CD14-positive monocyte (primary cell): ENCODE data around the gene MOK. TPM values are rescaled to one million over a fixed set of nuclear protein-coding genes. Genes with fewer than 3 reads are reported as not detected.

ENCODE experiments used
- DNase-seq, 3 donors: peaks; one replicate each; pipeline ENCODE4 v3.0.0-alpha.2; 2011 to 2022
- H2AFZ ChIP-seq: 2 replicates; pipeline ENCODE4 v1.6.0; 2012; ENCODE audit warnings: mild to moderate bottlenecking, low read depth, low read length, inconsistent platforms; ENCODE audit not compliant: insufficient read depth, poor library complexity, severe bottlenecking
- H3K27ac ChIP-seq, 2 donors: 1 replicate in 1 of 2; 2 replicates in 1 of 2; pipeline ENCODE4 v1.5.1; 2012 to 2013; ENCODE audit warnings: low read length in 2 of 2, control low read depth in 1 of 2, inconsistent platforms in 1 of 2, low read depth in 1 of 2, mild to moderate bottlenecking in 1 of 2
- H3K27me3 ChIP-seq, 2 donors: one replicate each; pipeline versions ENCODE4 v1.6.0 to v1.6.1; 2011 to 2013; ENCODE audit warnings: low read length in 2 of 2; ENCODE audit not compliant: control insufficient read depth in 2 of 2, insufficient read depth in 2 of 2
- H3K36me3 ChIP-seq, 2 donors: replicated peaks in 1 of 2; 1 replicate in 1 of 2; 2 replicates in 1 of 2; pipeline versions ENCODE4 v1.5.1 to v1.6.1; 2012 to 2013; ENCODE audit warnings: low read length in 2 of 2, control low read depth in 1 of 2, inconsistent platforms in 1 of 2, mild to moderate bottlenecking in 1 of 2; ENCODE audit not compliant: insufficient read depth in 2 of 2, control insufficient read depth in 1 of 2
- H3K4me1 ChIP-seq, 2 donors: 1 replicate in 1 of 2; 2 replicates in 1 of 2; pipeline versions ENCODE4 v1.5.1 to v1.6.1; 2012 to 2013; ENCODE audit warnings: low read length in 2 of 2, control low read depth in 1 of 2, inconsistent platforms in 1 of 2, mild to moderate bottlenecking in 1 of 2, moderate library complexity in 1 of 2; ENCODE audit not compliant: insufficient read depth in 2 of 2, control insufficient read depth in 1 of 2
- H3K4me2 ChIP-seq: replicated peaks from 2 replicates; pipeline ENCODE3; 2012; ENCODE audit warnings: low read length, moderate library complexity, mild to moderate bottlenecking; ENCODE audit not compliant: poor library complexity, severe bottlenecking; ENCODE audit errors: extremely low read depth
- H3K4me3 ChIP-seq, 3 experiments: fragments of 200-600 bp in 1 of 3; sonication (generic) in 1 of 3; replicated peaks in 1 of 3; 1 replicate in 2 of 3; 2 replicates in 1 of 3; pipeline ENCODE4 v1.5.1; 2011 to 2013; ENCODE audit warnings: low read length in 3 of 3, mild to moderate bottlenecking in 3 of 3, control low read depth in 2 of 3, low read depth in 2 of 3, inconsistent platforms in 1 of 3, moderate library complexity in 1 of 3
- H3K79me2 ChIP-seq: 2 replicates; pipeline ENCODE4 v1.6.0; 2012; ENCODE audit warnings: mild to moderate bottlenecking, control low read depth, inconsistent platforms, low read length, moderate library complexity; ENCODE audit not compliant: insufficient read depth
- H3K9ac ChIP-seq: 2 replicates; pipeline ENCODE4 v1.6.0; 2017; ENCODE audit warnings: low read length, mild to moderate bottlenecking; ENCODE audit not compliant: insufficient read depth, poor library complexity, severe bottlenecking
- H3K9me3 ChIP-seq, 2 donors: replicated peaks in 1 of 2; 1 replicate in 1 of 2; 2 replicates in 1 of 2; pipeline versions ENCODE4 v1.5.1 to v1.6.1; 2012 to 2013; ENCODE audit warnings: low read length in 2 of 2, control low read depth in 1 of 2; ENCODE audit not compliant: control insufficient read depth in 1 of 2, insufficient read depth in 1 of 2
- H4K20me1 ChIP-seq: 2 replicates; pipeline ENCODE4 v1.6.0; 2012; ENCODE audit warnings: mild to moderate bottlenecking, low read length, control low read depth, moderate library complexity; ENCODE audit not compliant: insufficient read depth
- H3K27ac Mint-ChIP-seq, 7 donors: one replicate each; pipeline ENCODE4 v1.8.0; 2020; ENCODE audit warnings: mild to moderate bottlenecking in 7 of 7, mixed read lengths in 7 of 7, moderate library complexity in 6 of 7, inconsistent platforms in 2 of 7
- H3K27me3 Mint-ChIP-seq, 3 donors: one replicate each; pipeline ENCODE4 v1.8.0; 2021 to 2022; ENCODE audit warnings: low read depth in 3 of 3, mild to moderate bottlenecking in 3 of 3, mixed read lengths in 3 of 3, moderate library complexity in 3 of 3, inconsistent platforms in 1 of 3
- H3K36me3 Mint-ChIP-seq, 2 donors: one replicate each; pipeline ENCODE4 v1.8.0; 2020; ENCODE audit warnings: mixed read lengths in 2 of 2, inconsistent platforms in 1 of 2, mild to moderate bottlenecking in 1 of 2
- H3K4me1 Mint-ChIP-seq: one replicate; pipeline ENCODE4 v1.8.0; 2020; ENCODE audit warnings: mild to moderate bottlenecking, mixed read lengths
- H3K4me3 Mint-ChIP-seq, 2 donors: one replicate each; pipeline ENCODE4 v1.8.0; 2020; ENCODE audit warnings: mild to moderate bottlenecking in 2 of 2, mixed read lengths in 2 of 2, moderate library complexity in 1 of 2
- H3K9me3 Mint-ChIP-seq, 7 donors: one replicate each; pipeline ENCODE4 v1.8.0; 2020 to 2022; ENCODE audit warnings: mixed read lengths in 7 of 7, mild to moderate bottlenecking in 6 of 7, moderate library complexity in 6 of 7, inconsistent platforms in 2 of 7
- WGBS: methylation state at CpG from one replicate; pipeline ENCODE4 v1.1.5; 2013; ENCODE audit warnings: missing lambda C conversion rate; ENCODE audit not compliant: insufficient coverage; 5-methylcytosine and 5-hydroxymethylcytosine counted together
- intact Hi-C, 2 donors: fragments of 100-400 bp; cut with micrococcal nuclease; formaldehyde crosslinking; loops; one replicate each; pipeline versions ENCODE4 v1.15.0 to v1.15.1; 2023
- polyA plus RNA-seq, 3 donors: library from polyadenylated mRNA; depleted of rRNA in 1 of 3; unstranded in 2 of 3; stranded (reverse) in 1 of 3; fragments of 300-500 nt in 2 of 3; fragments of >200 nt in 1 of 3; fragmentation: Illumina TruSeq in 2 of 3; gene quantifications; 1 replicate in 2 of 3; 2 replicates in 1 of 3; pipeline ENCODE4 v1.2.3, GENCODE V29; 2012 to 2021
- TF ChIP-seq, protein P1 (sequence below): fragments of 200-600 bp; IDR thresholded peaks from one replicate; pipeline ENCODE4 v1.8.0; 2022; ENCODE audit warnings: antibody characterized with exemption, mild to moderate bottlenecking

The MOK gene
- polyA plus RNA-seq, 3 donors, result 0.67 to 3.4 (median 1.8) TPM

DNA sequence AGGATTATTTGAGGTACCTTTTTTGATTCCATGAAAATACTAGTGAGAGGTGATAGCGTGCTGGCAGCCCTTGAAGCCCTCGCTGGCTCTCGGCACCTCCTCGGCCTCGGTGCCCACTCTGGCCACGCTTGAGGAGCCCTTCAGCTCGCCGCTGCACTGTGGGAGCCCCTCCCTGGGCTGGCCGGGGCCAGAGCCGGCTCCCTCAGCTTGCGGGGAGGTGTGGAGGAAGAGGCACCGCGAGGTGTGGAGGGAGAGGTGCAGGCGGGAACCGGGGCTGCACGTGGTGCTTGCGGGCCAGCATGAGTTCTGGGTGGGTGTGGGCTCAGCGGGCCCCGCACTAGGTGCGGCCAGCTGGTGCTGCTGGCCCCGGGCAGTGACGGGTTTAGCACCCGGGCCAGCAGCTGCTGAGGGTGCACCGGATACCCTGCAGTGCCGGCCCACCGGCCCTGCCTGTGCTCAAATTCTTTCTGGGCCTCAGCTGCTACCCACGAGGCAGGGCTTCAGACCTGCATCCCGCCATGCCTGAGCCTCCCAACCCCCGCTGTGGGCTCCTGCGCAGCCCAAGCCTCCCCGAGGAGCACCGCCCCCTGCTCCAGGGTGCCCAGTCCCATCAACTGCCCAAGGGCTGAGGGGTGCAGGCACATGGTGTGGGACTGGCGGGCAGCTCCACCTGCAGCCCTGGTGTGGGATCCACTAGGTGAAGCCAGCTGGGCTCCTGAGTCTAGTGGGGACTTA, 7.4 kb downstream of the MOK start:
- no peak for DNase-seq
- Histone ChIP-seq H3K4me1 (no peaks in the 10 kb centered on the region), H4K20me1 (no peaks in the 10 kb centered on the region), H3K4me3 (no peak overlapping the region), H3K79me2 (no peaks in the 10 kb centered on the region), H3K27me3 (no peaks in the 10 kb centered on the region), H3K4me2 (no peak overlapping the region), H2AFZ (no peak overlapping the region), H3K9ac (no peak overlapping the region), H3K36me3 (no peaks in the 10 kb centered on the region), H3K27ac (no peak overlapping the region), H3K9me3 (no peaks in the 10 kb centered on the region)
- TF ChIP-seq, protein P1, sequence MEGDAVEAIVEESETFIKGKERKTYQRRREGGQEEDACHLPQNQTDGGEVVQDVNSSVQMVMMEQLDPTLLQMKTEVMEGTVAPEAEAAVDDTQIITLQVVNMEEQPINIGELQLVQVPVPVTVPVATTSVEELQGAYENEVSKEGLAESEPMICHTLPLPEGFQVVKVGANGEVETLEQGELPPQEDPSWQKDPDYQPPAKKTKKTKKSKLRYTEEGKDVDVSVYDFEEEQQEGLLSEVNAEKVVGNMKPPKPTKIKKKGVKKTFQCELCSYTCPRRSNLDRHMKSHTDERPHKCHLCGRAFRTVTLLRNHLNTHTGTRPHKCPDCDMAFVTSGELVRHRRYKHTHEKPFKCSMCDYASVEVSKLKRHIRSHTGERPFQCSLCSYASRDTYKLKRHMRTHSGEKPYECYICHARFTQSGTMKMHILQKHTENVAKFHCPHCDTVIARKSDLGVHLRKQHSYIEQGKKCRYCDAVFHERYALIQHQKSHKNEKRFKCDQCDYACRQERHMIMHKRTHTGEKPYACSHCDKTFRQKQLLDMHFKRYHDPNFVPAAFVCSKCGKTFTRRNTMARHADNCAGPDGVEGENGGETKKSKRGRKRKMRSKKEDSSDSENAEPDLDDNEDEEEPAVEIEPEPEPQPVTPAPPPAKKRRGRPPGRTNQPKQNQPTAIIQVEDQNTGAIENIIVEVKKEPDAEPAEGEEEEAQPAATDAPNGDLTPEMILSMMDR, result no peak
- Mint-ChIP-seq H3K27ac (no peak overlapping the region), H3K27me3 (peaks cover 0 to 8% (median 2%) of the 10 kb centered on the region in 3 donors), H3K4me1 (no peaks in the 10 kb centered on the region), H3K4me3 (no peak overlapping the region), H3K36me3 (no peaks in the 10 kb centered on the region), H3K9me3 (peaks cover 0 to 6% (median 4%) of the 10 kb centered on the region in 7 donors)
- WGBS, result 96% methylated on average over 27 of the region's 33 CpGs
- intact Hi-C loops, result no loop called here

DNA sequence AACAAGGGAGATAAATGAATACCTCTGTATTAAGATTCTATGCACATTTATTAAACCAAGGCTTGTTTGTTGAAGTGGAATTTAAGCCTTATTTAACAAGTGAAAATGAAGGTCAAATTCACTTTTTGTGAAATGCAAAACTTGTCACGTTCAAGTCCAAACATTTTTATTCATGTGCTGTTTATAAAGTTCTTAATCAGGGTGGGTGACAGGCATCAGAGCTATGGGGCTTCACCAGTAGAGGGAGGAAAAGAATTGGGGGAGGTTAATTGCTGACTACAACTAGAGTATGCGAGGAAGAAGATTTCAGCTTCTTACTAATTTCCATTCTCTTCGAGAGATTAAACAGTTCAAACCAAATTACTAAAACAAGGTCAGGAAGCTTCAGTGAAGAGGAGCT, 9.7 kb downstream of the MOK start:
- Histone ChIP-seq H3K4me2 (no peak overlapping the region), H3K9ac (no peak overlapping the region), H3K27ac (no peak overlapping the region), H3K4me1 (no peaks in the 10 kb centered on the region), H3K36me3 (no peaks in the 10 kb centered on the region), H3K79me2 (no peaks in the 10 kb centered on the region), H3K27me3 (no peaks in the 10 kb centered on the region), H2AFZ (no peak overlapping the region), H3K4me3 (no peak overlapping the region), H4K20me1 (no peaks in the 10 kb centered on the region), H3K9me3 (no peaks in the 10 kb centered on the region)
- peaks cover 0 to 6% (median 4%) of the 10 kb centered on the region in 7 donors for H3K9me3 Mint-ChIP-seq
- H3K4me1 Mint-ChIP-seq, result no peaks in the 10 kb centered on the region
- intact Hi-C loops, result no loop called here
- WGBS, result no CpG with 5 or more reads among the region's 3 CpGs
- no peaks in the 10 kb centered on the region for H3K36me3 Mint-ChIP-seq
- TF ChIP-seq, protein P1, result no peak
- H3K27ac Mint-ChIP-seq, result no peak overlapping the region
- peaks cover 0 to 9% (median 3%) of the 10 kb centered on the region in 3 donors for H3K27me3 Mint-ChIP-seq
- H3K4me3 Mint-ChIP-seq, result peak overlapping the region in 1 of 2 donors; percentile 39
- no peak for DNase-seq
